Activated CD4-positive, alpha-beta memory T cell treated with anti-CD3 and anti-CD28 coated beads for 36 hours (primary cell): ENCODE data around the gene SLC38A2. TPM values are rescaled to one million over a fixed set of nuclear protein-coding genes. Genes with fewer than 3 reads are reported as not detected.

ENCODE experiments used
- CTCF ChIA-PET: fragments of 350-600 bp; sonication (Branson Sonifier 250); formaldehyde crosslinking; loops from one replicate; lab custom pipeline; 2021; ENCODE audit warnings: antibody characterized with exemption, inconsistent platforms; lab: Charles Lee
- POLR2A ChIA-PET: fragments of 350-600 bp; sonication (Branson Sonifier 250); formaldehyde crosslinking; loops from one replicate; lab custom pipeline; 2021; ENCODE audit warnings: antibody characterized with exemption; lab: Charles Lee
- DNase-seq: peaks from one replicate; pipeline ENCODE4 v3.0.0-alpha.2; 2020
- H3K27ac Mint-ChIP-seq: one replicate; pipeline ENCODE4 v1.8.0; 2021; ENCODE audit warnings: mixed read lengths
- H3K27me3 Mint-ChIP-seq: one replicate; pipeline ENCODE4 v1.8.0; 2021; ENCODE audit warnings: mixed read lengths
- H3K36me3 Mint-ChIP-seq: one replicate; pipeline ENCODE4 v1.8.0; 2021; ENCODE audit warnings: mixed read lengths
- H3K4me1 Mint-ChIP-seq: one replicate; pipeline ENCODE4 v1.8.0; 2021; ENCODE audit warnings: low read depth, mixed read lengths
- H3K4me3 Mint-ChIP-seq: one replicate; pipeline ENCODE4 v1.8.0; 2021; ENCODE audit warnings: mild to moderate bottlenecking, mixed read lengths
- H3K9me3 Mint-ChIP-seq: one replicate; pipeline ENCODE4 v1.8.0; 2021; ENCODE audit warnings: mixed read lengths
- intact Hi-C: fragments of 100-400 bp; cut with micrococcal nuclease; formaldehyde crosslinking; loops from one replicate; pipeline ENCODE4 v1.15.1; 2023
- total RNA-seq, 2 experiments: library from RNA; stranded (reverse); gene quantifications; one replicate each; pipeline ENCODE4 v1.2.3, GENCODE V29; 2021

The SLC38A2 gene
- total RNA-seq, 2 experiments from 2014 or later: 173 to 187 TPM

- peaks cover 11% of the 10 kb centered on the region for H3K36me3 Mint-ChIP-seq
- intact Hi-C loops: no loop called here
- H3K4me1 Mint-ChIP-seq: peaks cover 30% of the 10 kb centered on the region
- POLR2A ChIA-PET: no interaction called here
- no peaks in the 10 kb centered on the region for H3K9me3 Mint-ChIP-seq
- DNase-seq: no peak
- no peak overlapping the region for H3K4me3 Mint-ChIP-seq
- H3K27ac Mint-ChIP-seq: no peak overlapping the region
- H3K27me3 Mint-ChIP-seq: no peaks in the 10 kb centered on the region
- CTCF ChIA-PET: interaction anchor here (1.1 kb wide), 1 partner anchor 631 kb away, joined by 6 read pairs; no protein-coding TSS in a partner anchor
These were observed 17.7 kb upstream of the SLC38A2 start for GRCh38 chr12:46390304-46390703.

- no peak for DNase-seq
- Mint-ChIP-seq H3K27me3 (no peaks in the 10 kb centered on the region), H3K27ac (no peak overlapping the region), H3K36me3 (peaks cover 11% of the 10 kb centered on the region), H3K9me3 (no peaks in the 10 kb centered on the region), H3K4me3 (no peak overlapping the region), H3K4me1 (peaks cover 33% of the 10 kb centered on the region)
- POLR2A ChIA-PET: no interaction called here
- intact Hi-C loops: no loop called here
- CTCF ChIA-PET: no interaction called here
These were observed 16.6 kb upstream of the SLC38A2 start for GRCh38 chr12:46389031-46389616.

DNA sequence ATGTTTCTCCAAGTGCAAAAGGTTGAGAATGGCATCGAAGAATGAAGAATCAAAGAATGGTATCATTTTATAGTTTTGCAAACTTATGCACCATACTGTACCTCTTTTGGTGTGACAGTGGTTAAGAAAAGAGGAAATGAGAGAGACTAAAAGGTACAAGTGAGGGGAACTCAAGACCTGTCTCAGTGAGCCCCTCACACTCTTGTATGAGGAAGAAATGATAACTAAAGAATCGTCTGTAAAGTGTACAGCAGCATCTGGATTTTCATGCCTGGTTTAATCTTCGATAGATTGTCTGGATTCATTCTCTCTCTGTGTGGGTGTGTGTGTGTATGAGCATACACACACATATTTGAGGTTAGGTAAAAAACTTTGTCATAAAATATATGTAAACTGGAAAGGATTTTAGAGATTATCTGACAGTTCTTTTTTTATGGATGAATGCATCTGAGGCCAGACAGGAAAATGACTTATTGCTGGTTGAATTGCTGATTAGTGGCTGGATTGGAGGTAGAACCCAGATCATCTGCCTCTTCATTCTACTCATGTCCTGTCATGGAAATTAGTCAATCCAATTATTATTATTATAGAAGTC lies 16.0 kb upstream of the SLC38A2 start:
- intact Hi-C loops: no loop called here
- H3K27ac Mint-ChIP-seq: no peak overlapping the region
- no peaks in the 10 kb centered on the region for H3K27me3 Mint-ChIP-seq
- H3K36me3 Mint-ChIP-seq: peaks cover 11% of the 10 kb centered on the region
- no peak overlapping the region for H3K4me3 Mint-ChIP-seq
- H3K4me1 Mint-ChIP-seq: peaks cover 36% of the 10 kb centered on the region
- ChIA-PET CTCF (no interaction called here), POLR2A (no interaction called here)
- no peaks in the 10 kb centered on the region for H3K9me3 Mint-ChIP-seq
- no peak for DNase-seq

DNA sequence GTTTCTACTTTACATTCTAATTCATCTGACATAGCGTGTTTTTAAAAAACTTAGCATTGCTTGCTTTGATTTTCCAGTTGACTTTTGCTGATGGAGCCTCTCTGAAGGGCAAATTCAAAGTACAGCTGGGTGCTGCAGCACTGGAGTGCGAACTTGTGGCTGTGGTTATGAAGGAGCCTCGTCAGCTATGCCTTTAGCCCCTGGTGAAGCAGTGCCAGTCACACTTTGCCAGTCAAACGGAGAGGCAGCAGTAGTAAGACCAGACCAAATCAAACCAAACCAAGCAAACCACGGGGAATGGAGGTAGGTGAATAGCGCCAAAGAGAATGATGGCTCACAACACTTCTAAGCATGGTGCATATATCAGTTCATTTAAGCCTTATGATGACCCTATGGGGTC lies 15.1 kb upstream of the SLC38A2 start:
- H3K4me3 Mint-ChIP-seq: no peak overlapping the region
- POLR2A ChIA-PET: interaction anchor here (0.7 to 1.0 kb wide), 3 partner anchors 10 to 118 kb away, joined by 3 to 5 read pairs (median 4); no protein-coding TSS in a partner anchor
- intact Hi-C loops: no loop called here
- no peak overlapping the region for H3K27ac Mint-ChIP-seq
- peaks cover 37% of the 10 kb centered on the region for H3K4me1 Mint-ChIP-seq
- H3K36me3 Mint-ChIP-seq: peaks cover 9% of the 10 kb centered on the region
- peak; percentile 56 for DNase-seq
- H3K27me3 Mint-ChIP-seq: no peaks in the 10 kb centered on the region
- CTCF ChIA-PET: no interaction called here
- no peaks in the 10 kb centered on the region for H3K9me3 Mint-ChIP-seq

- peaks cover 9% of the 10 kb centered on the region for H3K36me3 Mint-ChIP-seq
- H3K9me3 Mint-ChIP-seq: no peaks in the 10 kb centered on the region
- no peak overlapping the region for H3K4me3 Mint-ChIP-seq
- ChIA-PET CTCF (no interaction called here), POLR2A (interaction anchor here (0.7 to 1.9 kb wide), 4 partner anchors 9 to 118 kb away, joined by 3 to 6 read pairs (median 4); no protein-coding TSS in a partner anchor)
- intact Hi-C loops: no loop called here
- DNase-seq: no peak
- no peak overlapping the region for H3K27ac Mint-ChIP-seq
- peaks cover 39% of the 10 kb centered on the region for H3K4me1 Mint-ChIP-seq
- no peaks in the 10 kb centered on the region for H3K27me3 Mint-ChIP-seq
These were observed 14.5 kb upstream of the SLC38A2 start for GRCh38 chr12:46386877-46387629.

- no peak overlapping the region for H3K27ac Mint-ChIP-seq
- peaks cover 9% of the 10 kb centered on the region for H3K36me3 Mint-ChIP-seq
- H3K4me1 Mint-ChIP-seq: peaks cover 41% of the 10 kb centered on the region
- POLR2A ChIA-PET: interaction anchor here (1.9 kb wide), 1 partner anchor 15 kb away, joined by 6 read pairs; no protein-coding TSS in a partner anchor
- intact Hi-C loops: no loop called here
- H3K9me3 Mint-ChIP-seq: no peaks in the 10 kb centered on the region
- H3K27me3 Mint-ChIP-seq: no peaks in the 10 kb centered on the region
- H3K4me3 Mint-ChIP-seq: no peak overlapping the region
- DNase-seq: no peak
- CTCF ChIA-PET: no interaction called here
These were observed 13.8 kb upstream of the SLC38A2 start for GRCh38 chr12:46386360-46386867.

DNA sequence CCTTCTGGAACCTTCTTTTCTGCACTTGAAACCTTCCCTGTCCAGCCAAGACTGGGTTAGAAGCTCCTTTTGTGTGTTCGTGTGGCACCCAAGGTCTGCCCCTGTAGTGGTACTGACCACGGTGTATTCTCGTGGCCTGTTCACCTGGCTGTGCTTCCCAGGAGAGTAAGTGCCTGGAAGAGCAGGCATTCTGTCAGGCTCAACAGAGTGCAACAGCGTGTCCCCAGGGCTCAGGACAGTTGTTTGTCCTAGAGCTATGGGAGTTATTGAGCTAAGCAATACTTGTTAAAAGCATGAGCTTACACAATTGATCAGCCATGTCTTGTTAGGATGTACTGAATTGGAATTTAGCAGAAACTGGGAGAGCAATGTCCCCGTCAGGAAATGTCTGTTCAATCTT lies 12.9 kb upstream of the SLC38A2 start:
- Mint-ChIP-seq H3K27me3 (no peaks in the 10 kb centered on the region), H3K9me3 (no peaks in the 10 kb centered on the region), H3K4me1 (peaks cover 33% of the 10 kb centered on the region), H3K4me3 (no peak overlapping the region), H3K36me3 (peaks cover 3% of the 10 kb centered on the region), H3K27ac (no peak overlapping the region)
- intact Hi-C loops: no loop called here
- no peak for DNase-seq
- ChIA-PET POLR2A (interaction anchor here (1.9 kb wide), 1 partner anchor 14 kb away, joined by 6 read pairs; no protein-coding TSS in a partner anchor), CTCF (interaction anchor here (0.7 to 1.2 kb wide), 2 partner anchors 8 to 59 kb away, joined by 3 read pairs; no protein-coding TSS in a partner anchor)

DNA sequence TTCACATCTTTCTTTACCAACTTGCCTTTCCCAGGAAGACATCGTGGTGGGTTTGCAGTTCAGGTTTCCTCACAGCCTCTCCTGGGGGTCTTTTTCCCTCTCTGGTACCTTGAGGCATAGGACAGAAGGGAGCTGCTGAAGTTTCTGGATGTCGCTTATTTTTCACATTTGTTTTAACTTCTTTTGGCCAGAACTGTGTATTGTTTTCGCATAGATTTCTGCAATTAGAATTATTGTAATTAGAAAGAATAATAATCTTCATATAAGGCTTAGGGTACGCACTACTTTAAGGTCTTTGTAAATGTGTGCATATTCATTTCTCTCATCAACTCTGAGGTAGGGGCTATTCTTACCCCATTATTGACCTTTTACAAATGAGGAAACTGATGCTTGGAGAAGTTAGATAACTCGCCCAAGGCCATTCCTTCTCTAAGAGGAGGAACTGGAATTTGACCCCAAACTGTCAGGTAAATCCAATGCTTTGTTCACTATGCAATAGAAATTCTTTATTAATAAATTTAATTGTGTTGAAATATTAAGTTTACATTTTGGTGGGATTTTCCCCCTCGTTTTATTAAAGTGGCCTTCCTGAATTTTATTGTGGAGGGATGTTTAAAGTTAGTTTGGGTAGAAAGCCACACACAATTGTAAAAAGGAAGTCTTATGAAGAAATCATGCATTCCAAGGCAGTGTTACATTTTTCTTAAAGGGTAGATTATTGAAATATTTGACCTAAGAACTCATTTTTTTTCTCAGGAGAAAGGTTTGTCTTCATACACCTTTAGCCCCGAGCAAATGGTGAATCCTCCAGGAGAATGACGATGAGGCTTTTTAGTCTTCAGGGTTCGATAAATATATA lies 12.1 kb upstream of the SLC38A2 start:
- H3K27ac Mint-ChIP-seq: peak overlapping the region; percentile 92
- peaks cover 2% of the 10 kb centered on the region for H3K36me3 Mint-ChIP-seq
- CTCF ChIA-PET: interaction anchor here (0.7 to 1.2 kb wide), 3 partner anchors 7 to 224 kb away, joined by 3 to 4 read pairs (median 3); no protein-coding TSS in a partner anchor
- POLR2A ChIA-PET: interaction anchor here (0.8 to 2.4 kb wide), 8 partner anchors 13 to 165 kb away, joined by 3 to 17 read pairs (median 5); partner anchors contain the start of gene SLC38A1
- H3K9me3 Mint-ChIP-seq: no peaks in the 10 kb centered on the region
- peak overlapping the region; percentile 80 for H3K4me3 Mint-ChIP-seq
- peaks cover 32% of the 10 kb centered on the region for H3K4me1 Mint-ChIP-seq
- DNase-seq: no peak
- intact Hi-C loops: loop anchor here (5.0 kb wide), 1 partner anchor 1167 kb away; the partner anchor contains the start of gene ANO6
- H3K27me3 Mint-ChIP-seq: no peaks in the 10 kb centered on the region

- DNase-seq: peak; percentile 85
These were observed 11.3 kb upstream of the SLC38A2 start for GRCh38 chr12:46383654-46384450.

GRCh38 chr12:46382964-46383653 lies 10.5 kb upstream of the SLC38A2 start:
- no peaks in the 10 kb centered on the region for H3K36me3 Mint-ChIP-seq
- POLR2A ChIA-PET: interaction anchor here (0.8 to 2.4 kb wide), 6 partner anchors 12 to 173 kb away, joined by 3 to 17 read pairs (median 5); partner anchors contain the start of gene SLC38A1

More at GRCh38 chr12:46383654-46384450, 11.3 kb upstream of the SLC38A2 start:
- peaks cover 30% of the 10 kb centered on the region for H3K4me1 Mint-ChIP-seq
- no peaks in the 10 kb centered on the region for H3K9me3 Mint-ChIP-seq
- intact Hi-C loops: loop anchor here (1.0 to 5.0 kb wide), 7 partner anchors 12 to 1167 kb away; partner anchors contain the start of genes ANO6, SCAF11 and SLC38A2
- H3K27ac Mint-ChIP-seq: peak overlapping the region; percentile 92
- ChIA-PET POLR2A (interaction anchor here (0.8 to 2.4 kb wide), 7 partner anchors 13 to 166 kb away, joined by 3 to 17 read pairs (median 5); partner anchors contain the start of gene SLC38A1), CTCF (interaction anchor here (0.7 to 1.0 kb wide), 2 partner anchors 100 to 225 kb away, joined by 3 to 4 read pairs; no protein-coding TSS in a partner anchor)
- no peaks in the 10 kb centered on the region for H3K27me3 Mint-ChIP-seq
- H3K4me3 Mint-ChIP-seq: peak overlapping the region; percentile 80
- peaks cover 2% of the 10 kb centered on the region for H3K36me3 Mint-ChIP-seq

More at GRCh38 chr12:46382964-46383653, 10.5 kb upstream of the SLC38A2 start:
- H3K4me3 Mint-ChIP-seq: peak overlapping the region; percentile 80
- no peaks in the 10 kb centered on the region for H3K9me3 Mint-ChIP-seq
- intact Hi-C loops: loop anchor here (1.0 to 5.0 kb wide), 7 partner anchors 11 to 1166 kb away; partner anchors contain the start of genes ANO6, SCAF11 and SLC38A2
- H3K27me3 Mint-ChIP-seq: no peaks in the 10 kb centered on the region
- H3K4me1 Mint-ChIP-seq: peaks cover 27% of the 10 kb centered on the region
- DNase-seq: peak; percentile 96
- peak overlapping the region; percentile 92 for H3K27ac Mint-ChIP-seq
- CTCF ChIA-PET: interaction anchor here (1.0 kb wide), 1 partner anchor 226 kb away, joined by 4 read pairs; no protein-coding TSS in a partner anchor
